DOHH2 (cell line): ENCODE measurements around the gene WDR62.

Source experiments
- H3F3A ChIP-seq: fragments of 200-600 bp; sonication (generic), shearing (Covaris generic); 2 replicates; pipeline ENCODE4 v1.6.0; 2016; ENCODE audit warnings: antibody characterized with exemption, mild to moderate bottlenecking; ENCODE audit not compliant: control insufficient read depth, insufficient read depth
- H3K27ac ChIP-seq: fragments of 200-600 bp; sonication (generic); 2 replicates; pipeline ENCODE4 v1.5.1; 2014; ENCODE audit warnings: low read depth, mild to moderate bottlenecking, low read length, moderate library complexity
- H3K27me3 ChIP-seq: fragments of 200-600 bp; sonication (generic); 2 replicates; pipeline ENCODE4 v1.6.1; 2014; ENCODE audit warnings: mild to moderate bottlenecking, low read length, mixed read lengths; ENCODE audit not compliant: control insufficient read depth
- H3K36me3 ChIP-seq: fragments of 200-600 bp; sonication (generic); 2 replicates; pipeline ENCODE4 v1.6.1; 2014; ENCODE audit warnings: mild to moderate bottlenecking, low read length, moderate library complexity, mixed read lengths; ENCODE audit not compliant: control insufficient read depth
- H3K4me1 ChIP-seq: fragments of 200-600 bp; sonication (generic); 2 replicates; pipeline ENCODE4 v1.6.1; 2014; ENCODE audit warnings: mild to moderate bottlenecking, low read length, mixed read lengths; ENCODE audit not compliant: control insufficient read depth
- H3K4me2 ChIP-seq: fragments of 200-600 bp; sonication (generic); 2 replicates; pipeline ENCODE4 v1.6.0; 2014; ENCODE audit warnings: mild to moderate bottlenecking, low read length, moderate library complexity
- H3K4me3 ChIP-seq: fragments of 200-600 bp; sonication (generic); 2 replicates; pipeline ENCODE4 v1.5.1; 2014; ENCODE audit warnings: mild to moderate bottlenecking, low read length, mixed read lengths
- H3K79me2 ChIP-seq: fragments of 200-600 bp; sonication (generic); 2 replicates; pipeline ENCODE4 v1.6.1; 2014; ENCODE audit warnings: mild to moderate bottlenecking, low read length, mixed read lengths; ENCODE audit not compliant: control insufficient read depth
- H3K9me2 ChIP-seq: fragments of 200-600 bp; sonication (generic); replicated peaks from 2 replicates; pipeline ENCODE4 v1.6.1; 2014; ENCODE audit warnings: mild to moderate bottlenecking, low read length, mixed read lengths; ENCODE audit not compliant: control insufficient read depth
- H3K9me3 ChIP-seq: fragments of 200-600 bp; sonication (generic); 2 replicates; pipeline ENCODE4 v1.6.1; 2014; ENCODE audit warnings: antibody characterized with exemption, low read length, mixed read lengths; ENCODE audit not compliant: control insufficient read depth, insufficient read depth
- H4K20me1 ChIP-seq: fragments of 200-600 bp; sonication (generic); 2 replicates; pipeline ENCODE4 v1.6.0; 2014; ENCODE audit warnings: low read depth, mild to moderate bottlenecking, antibody characterized with exemption, low read length, moderate library complexity; ENCODE audit not compliant: control insufficient read depth, insufficient read depth
- EZH2phosphoT487 ChIP-seq: fragments of 200-600 bp; sonication (generic); IDR thresholded peaks from 2 replicates; pipeline ENCODE4 v1.6.1; 2017; ENCODE audit warnings: borderline replicate concordance, mild to moderate bottlenecking, antibody characterized with exemption, low read length, moderate library complexity, mixed read lengths
- TF ChIP-seq, protein P1 (sequence below): fragments of 200-600 bp; sonication (generic); IDR thresholded peaks from one replicate; pipeline ENCODE4 v1.5.1; 2014; ENCODE audit warnings: antibody characterized with exemption, mild to moderate bottlenecking, low read depth, low read length; ENCODE audit not compliant: poor library complexity, severe bottlenecking

Gene WDR62

DNA sequence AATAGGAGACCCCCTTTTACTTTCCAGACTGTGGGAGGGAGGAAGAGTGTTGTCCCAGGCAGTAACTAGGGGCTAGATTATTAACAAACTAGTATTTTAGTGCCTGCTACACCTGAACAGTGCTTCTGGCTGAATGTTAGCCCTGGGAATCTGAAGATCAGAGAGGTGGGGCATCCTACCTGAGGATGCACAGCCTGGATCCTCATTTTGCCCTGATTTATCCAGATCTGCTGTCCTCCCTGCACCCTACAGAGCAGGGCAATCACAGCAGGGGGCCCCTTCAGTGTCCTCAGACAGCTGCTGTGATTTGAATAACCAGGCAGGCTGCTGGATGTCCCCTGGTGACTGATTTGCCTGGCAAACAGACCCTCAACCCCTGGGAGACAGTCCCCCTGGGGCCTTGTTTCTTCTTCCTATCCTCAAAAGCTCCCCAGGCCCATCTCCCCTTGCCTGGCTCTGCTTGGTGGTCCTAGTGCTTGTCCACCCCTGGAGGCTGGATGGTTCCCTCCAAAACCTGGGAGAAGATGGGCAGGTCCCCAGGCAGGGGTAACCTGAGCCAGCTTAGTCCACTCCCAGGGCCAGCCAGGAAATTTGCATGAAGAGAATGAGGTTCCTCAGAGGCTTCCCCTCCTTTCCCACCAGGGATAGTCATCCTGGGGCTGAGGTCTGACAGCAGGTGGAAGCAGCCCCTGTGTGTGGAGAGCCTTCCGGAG lies 55.9 kb downstream of the WDR62 start, which contains the start of gene OVOL3:
Gene OVOL3 (plus strand): TSS at position 657 of the 713 bp plus-strand sequence. CDS start 60 bp downstream, outside the sequence.
- H3K4me1 ChIP-seq, result peaks cover 17% of the 10 kb centered on the region
- no peaks in the 10 kb centered on the region for H4K20me1 ChIP-seq
- H3K4me3 ChIP-seq, result no peak within 1 kb of the TSS
- H3K27me3 ChIP-seq, result no peaks in the 10 kb centered on the region
- no peaks in the 10 kb centered on the region for H3F3A ChIP-seq
- no peak within 1 kb of the TSS for H3K27ac ChIP-seq
- no peak for TF ChIP-seq EZH2phosphoT487
- TF ChIP-seq, protein P1, sequence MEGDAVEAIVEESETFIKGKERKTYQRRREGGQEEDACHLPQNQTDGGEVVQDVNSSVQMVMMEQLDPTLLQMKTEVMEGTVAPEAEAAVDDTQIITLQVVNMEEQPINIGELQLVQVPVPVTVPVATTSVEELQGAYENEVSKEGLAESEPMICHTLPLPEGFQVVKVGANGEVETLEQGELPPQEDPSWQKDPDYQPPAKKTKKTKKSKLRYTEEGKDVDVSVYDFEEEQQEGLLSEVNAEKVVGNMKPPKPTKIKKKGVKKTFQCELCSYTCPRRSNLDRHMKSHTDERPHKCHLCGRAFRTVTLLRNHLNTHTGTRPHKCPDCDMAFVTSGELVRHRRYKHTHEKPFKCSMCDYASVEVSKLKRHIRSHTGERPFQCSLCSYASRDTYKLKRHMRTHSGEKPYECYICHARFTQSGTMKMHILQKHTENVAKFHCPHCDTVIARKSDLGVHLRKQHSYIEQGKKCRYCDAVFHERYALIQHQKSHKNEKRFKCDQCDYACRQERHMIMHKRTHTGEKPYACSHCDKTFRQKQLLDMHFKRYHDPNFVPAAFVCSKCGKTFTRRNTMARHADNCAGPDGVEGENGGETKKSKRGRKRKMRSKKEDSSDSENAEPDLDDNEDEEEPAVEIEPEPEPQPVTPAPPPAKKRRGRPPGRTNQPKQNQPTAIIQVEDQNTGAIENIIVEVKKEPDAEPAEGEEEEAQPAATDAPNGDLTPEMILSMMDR, result no peak
- H3K36me3 ChIP-seq, result peaks cover 38% of the 10 kb centered on the region
- no peaks in the 10 kb centered on the region for H3K9me2 ChIP-seq
- H3K79me2 ChIP-seq, result peaks cover 19% of the 10 kb centered on the region
- no peak within 1 kb of the TSS for H3K4me2 ChIP-seq
- no peaks in the 10 kb centered on the region for H3K9me3 ChIP-seq

DNA sequence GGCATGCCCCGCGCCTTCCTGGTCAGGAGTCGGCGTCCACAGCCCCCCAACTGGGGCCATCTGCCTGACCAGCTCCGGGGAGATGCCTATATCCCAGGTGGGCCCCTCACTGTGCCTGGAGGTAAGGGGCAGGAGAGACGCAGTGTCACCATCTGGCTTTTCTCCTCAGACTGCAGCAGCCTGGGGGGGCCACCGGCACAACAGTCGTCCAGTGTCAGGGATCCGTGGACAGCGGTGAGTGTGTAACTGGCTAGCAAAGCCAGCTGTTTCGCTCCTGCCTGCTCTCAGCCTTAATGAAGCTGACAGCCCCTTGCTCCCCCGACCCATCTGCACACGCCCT lies 56.5 kb downstream of the WDR62 start:
- H3K9me3 ChIP-seq, result no peaks in the 10 kb centered on the region
- peaks cover 40% of the 10 kb centered on the region for H3K36me3 ChIP-seq
- peaks cover 20% of the 10 kb centered on the region for H3K4me1 ChIP-seq
- peaks cover 2% of the 10 kb centered on the region; the same call in 1 of the 2 replicates for H4K20me1 ChIP-seq
- H3K4me3 ChIP-seq, result no peak overlapping the region
- H3K4me2 ChIP-seq, result no peak overlapping the region
- no peak overlapping the region for H3K27ac ChIP-seq
- no peaks in the 10 kb centered on the region for H3F3A ChIP-seq
- no peak for TF ChIP-seq EZH2phosphoT487
- TF ChIP-seq, protein P1, result no peak
- no peaks in the 10 kb centered on the region for H3K9me2 ChIP-seq
- no peaks in the 10 kb centered on the region for H3K27me3 ChIP-seq
- peaks cover 24% of the 10 kb centered on the region for H3K79me2 ChIP-seq

DNA sequence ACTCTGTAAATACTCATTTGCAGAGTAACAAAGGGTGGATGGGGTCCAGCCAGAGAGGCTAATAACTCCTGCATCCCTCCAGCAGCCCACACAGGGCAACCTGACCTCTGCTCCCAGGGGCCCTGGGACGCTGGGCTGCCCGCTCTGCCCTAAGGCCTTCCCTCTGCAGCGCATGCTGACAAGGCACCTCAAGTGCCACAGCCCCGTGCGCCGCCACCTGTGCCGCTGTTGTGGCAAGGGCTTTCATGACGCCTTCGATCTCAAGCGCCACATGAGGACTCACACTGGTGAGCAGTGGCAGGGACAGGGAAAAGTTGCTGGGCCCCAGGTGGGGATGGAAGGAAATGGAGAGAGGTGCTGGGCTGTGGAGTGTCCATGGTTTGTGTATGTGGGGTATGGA lies 58.0 kb downstream of the WDR62 start:
- Histone ChIP-seq H3K9me2 (no peaks in the 10 kb centered on the region), H3K27ac (no peak overlapping the region), H3K4me2 (no peak overlapping the region), H4K20me1 (peaks cover 6% of the 10 kb centered on the region; the same call in 1 of the 2 replicates), H3K4me3 (no peak overlapping the region), H3K9me3 (no peaks in the 10 kb centered on the region), H3K36me3 (peaks cover 39% of the 10 kb centered on the region), H3F3A (no peaks in the 10 kb centered on the region), H3K4me1 (peaks cover 29% of the 10 kb centered on the region), H3K27me3 (no peaks in the 10 kb centered on the region), H3K79me2 (peaks cover 35% of the 10 kb centered on the region)
- no peak for TF ChIP-seq EZH2phosphoT487
- TF ChIP-seq, protein P1, result no peak
